SK-N-SH (cell line): ENCODE results near the gene ZNF346.

Source experiments
- ELF1 ChIP-seq: IDR thresholded peaks from 2 replicates; pipeline ENCODE4 v1.4.0; 2012
- FOXM1 ChIP-seq: IDR thresholded peaks from 2 replicates; pipeline ENCODE4 v1.4.0; 2012; ENCODE audit warnings: low read depth, mild to moderate bottlenecking
- JUND ChIP-seq: IDR thresholded peaks from 2 replicates; pipeline ENCODE4 v1.4.0; 2012
- MEF2A ChIP-seq: IDR thresholded peaks from 2 replicates; pipeline ENCODE4 v1.4.0; 2012; ENCODE audit warnings: low read depth, borderline replicate concordance
- MXI1 ChIP-seq: IDR thresholded peaks from 2 replicates; pipeline ENCODE4 v1.6.1; 2012; ENCODE audit warnings: mild to moderate bottlenecking, low read depth, low read length, improper control_type of control experiment
- POLR2AphosphoS5 ChIP-seq: IDR thresholded peaks from 2 replicates; pipeline ENCODE4 v1.6.1; 2012; ENCODE audit warnings: low read depth, low read length
- RFX5 ChIP-seq: IDR thresholded peaks from 2 replicates; pipeline ENCODE4 v1.6.1; 2012; ENCODE audit warnings: mild to moderate bottlenecking, improper control_type of control experiment, low read length
- SIN3A ChIP-seq: IDR thresholded peaks from 2 replicates; pipeline ENCODE4 v1.6.1; 2012; ENCODE audit warnings: low read depth, mild to moderate bottlenecking, low read length, moderate library complexity, borderline replicate concordance
- TEAD4 ChIP-seq: IDR thresholded peaks from 2 replicates; pipeline ENCODE4 v1.4.0; 2012; ENCODE audit warnings: mild to moderate bottlenecking, borderline replicate concordance; ENCODE audit not compliant: insufficient read depth
- YY1 ChIP-seq: IDR thresholded peaks from 2 replicates; pipeline ENCODE4 v1.4.0; 2012; ENCODE audit warnings: low read depth, mild to moderate bottlenecking
- TF ChIP-seq, protein P1 (sequence below): fragments of 200-600 bp; sonication (generic); IDR thresholded peaks from 2 replicates; pipeline ENCODE4 v1.6.1; 2017; ENCODE audit warnings: antibody characterized with exemption, mild to moderate bottlenecking, moderate library complexity
- TF ChIP-seq, protein P2 (sequence below): IDR thresholded peaks from 2 replicates; pipeline ENCODE4 v1.4.0; 2012; ENCODE audit warnings: low read depth, borderline replicate concordance
- TF ChIP-seq, protein P3 (sequence below): IDR thresholded peaks from 2 replicates; pipeline ENCODE4 v1.6.1; 2012; ENCODE audit warnings: mild to moderate bottlenecking, low read depth, low read length, moderate library complexity

GRCh38 chr5:177105691-177106476 lies 83.4 kb downstream of the ZNF346 start:
- TF ChIP-seq, protein P1, sequence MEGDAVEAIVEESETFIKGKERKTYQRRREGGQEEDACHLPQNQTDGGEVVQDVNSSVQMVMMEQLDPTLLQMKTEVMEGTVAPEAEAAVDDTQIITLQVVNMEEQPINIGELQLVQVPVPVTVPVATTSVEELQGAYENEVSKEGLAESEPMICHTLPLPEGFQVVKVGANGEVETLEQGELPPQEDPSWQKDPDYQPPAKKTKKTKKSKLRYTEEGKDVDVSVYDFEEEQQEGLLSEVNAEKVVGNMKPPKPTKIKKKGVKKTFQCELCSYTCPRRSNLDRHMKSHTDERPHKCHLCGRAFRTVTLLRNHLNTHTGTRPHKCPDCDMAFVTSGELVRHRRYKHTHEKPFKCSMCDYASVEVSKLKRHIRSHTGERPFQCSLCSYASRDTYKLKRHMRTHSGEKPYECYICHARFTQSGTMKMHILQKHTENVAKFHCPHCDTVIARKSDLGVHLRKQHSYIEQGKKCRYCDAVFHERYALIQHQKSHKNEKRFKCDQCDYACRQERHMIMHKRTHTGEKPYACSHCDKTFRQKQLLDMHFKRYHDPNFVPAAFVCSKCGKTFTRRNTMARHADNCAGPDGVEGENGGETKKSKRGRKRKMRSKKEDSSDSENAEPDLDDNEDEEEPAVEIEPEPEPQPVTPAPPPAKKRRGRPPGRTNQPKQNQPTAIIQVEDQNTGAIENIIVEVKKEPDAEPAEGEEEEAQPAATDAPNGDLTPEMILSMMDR: no peak
- TF ChIP-seq, protein P2, sequence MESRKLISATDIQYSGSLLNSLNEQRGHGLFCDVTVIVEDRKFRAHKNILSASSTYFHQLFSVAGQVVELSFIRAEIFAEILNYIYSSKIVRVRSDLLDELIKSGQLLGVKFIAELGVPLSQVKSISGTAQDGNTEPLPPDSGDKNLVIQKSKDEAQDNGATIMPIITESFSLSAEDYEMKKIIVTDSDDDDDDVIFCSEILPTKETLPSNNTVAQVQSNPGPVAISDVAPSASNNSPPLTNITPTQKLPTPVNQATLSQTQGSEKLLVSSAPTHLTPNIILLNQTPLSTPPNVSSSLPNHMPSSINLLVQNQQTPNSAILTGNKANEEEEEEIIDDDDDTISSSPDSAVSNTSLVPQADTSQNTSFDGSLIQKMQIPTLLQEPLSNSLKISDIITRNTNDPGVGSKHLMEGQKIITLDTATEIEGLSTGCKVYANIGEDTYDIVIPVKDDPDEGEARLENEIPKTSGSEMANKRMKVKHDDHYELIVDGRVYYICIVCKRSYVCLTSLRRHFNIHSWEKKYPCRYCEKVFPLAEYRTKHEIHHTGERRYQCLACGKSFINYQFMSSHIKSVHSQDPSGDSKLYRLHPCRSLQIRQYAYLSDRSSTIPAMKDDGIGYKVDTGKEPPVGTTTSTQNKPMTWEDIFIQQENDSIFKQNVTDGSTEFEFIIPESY: no peak
- TF ChIP-seq POLR2AphosphoS5 (no peak), FOXM1 (no peak), ELF1 (no peak), MEF2A (no peak), SIN3A (no peak), JUND (no peak), MXI1 (no peak), TEAD4 (no peak), RFX5 (no peak), YY1 (no peak)
- TF ChIP-seq, protein P3, sequence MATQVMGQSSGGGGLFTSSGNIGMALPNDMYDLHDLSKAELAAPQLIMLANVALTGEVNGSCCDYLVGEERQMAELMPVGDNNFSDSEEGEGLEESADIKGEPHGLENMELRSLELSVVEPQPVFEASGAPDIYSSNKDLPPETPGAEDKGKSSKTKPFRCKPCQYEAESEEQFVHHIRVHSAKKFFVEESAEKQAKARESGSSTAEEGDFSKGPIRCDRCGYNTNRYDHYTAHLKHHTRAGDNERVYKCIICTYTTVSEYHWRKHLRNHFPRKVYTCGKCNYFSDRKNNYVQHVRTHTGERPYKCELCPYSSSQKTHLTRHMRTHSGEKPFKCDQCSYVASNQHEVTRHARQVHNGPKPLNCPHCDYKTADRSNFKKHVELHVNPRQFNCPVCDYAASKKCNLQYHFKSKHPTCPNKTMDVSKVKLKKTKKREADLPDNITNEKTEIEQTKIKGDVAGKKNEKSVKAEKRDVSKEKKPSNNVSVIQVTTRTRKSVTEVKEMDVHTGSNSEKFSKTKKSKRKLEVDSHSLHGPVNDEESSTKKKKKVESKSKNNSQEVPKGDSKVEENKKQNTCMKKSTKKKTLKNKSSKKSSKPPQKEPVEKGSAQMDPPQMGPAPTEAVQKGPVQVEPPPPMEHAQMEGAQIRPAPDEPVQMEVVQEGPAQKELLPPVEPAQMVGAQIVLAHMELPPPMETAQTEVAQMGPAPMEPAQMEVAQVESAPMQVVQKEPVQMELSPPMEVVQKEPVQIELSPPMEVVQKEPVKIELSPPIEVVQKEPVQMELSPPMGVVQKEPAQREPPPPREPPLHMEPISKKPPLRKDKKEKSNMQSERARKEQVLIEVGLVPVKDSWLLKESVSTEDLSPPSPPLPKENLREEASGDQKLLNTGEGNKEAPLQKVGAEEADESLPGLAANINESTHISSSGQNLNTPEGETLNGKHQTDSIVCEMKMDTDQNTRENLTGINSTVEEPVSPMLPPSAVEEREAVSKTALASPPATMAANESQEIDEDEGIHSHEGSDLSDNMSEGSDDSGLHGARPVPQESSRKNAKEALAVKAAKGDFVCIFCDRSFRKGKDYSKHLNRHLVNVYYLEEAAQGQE: no peak
